Activated CD8-positive, alpha-beta memory T cell treated with anti-CD3 and anti-CD28 coated beads for 1 hour (primary cell): ENCODE data around the gene SMIM20.
"Not testable (repeated sequence)": the region's sequence is repeated elsewhere in the genome, so short reads cannot be mapped to it uniquely, and the experiment has no call there.

Experiments used
- DNase-seq, 2 donors: peaks; one replicate each; pipeline ENCODE4 v3.0.0-alpha.2; 2020; ENCODE audit warnings: low read depth in 1 of 2; ENCODE audit errors: extremely low read depth in 1 of 2

The SMIM20 gene

GRCh38 chr4:25890571-25891485, 23.2 kb upstream of the SMIM20 start:
- DNase-seq: no peak

- DNase-seq: no peak
These were observed 21.2 kb upstream of the SMIM20 start for GRCh38 chr4:25892796-25893195.

DNA sequence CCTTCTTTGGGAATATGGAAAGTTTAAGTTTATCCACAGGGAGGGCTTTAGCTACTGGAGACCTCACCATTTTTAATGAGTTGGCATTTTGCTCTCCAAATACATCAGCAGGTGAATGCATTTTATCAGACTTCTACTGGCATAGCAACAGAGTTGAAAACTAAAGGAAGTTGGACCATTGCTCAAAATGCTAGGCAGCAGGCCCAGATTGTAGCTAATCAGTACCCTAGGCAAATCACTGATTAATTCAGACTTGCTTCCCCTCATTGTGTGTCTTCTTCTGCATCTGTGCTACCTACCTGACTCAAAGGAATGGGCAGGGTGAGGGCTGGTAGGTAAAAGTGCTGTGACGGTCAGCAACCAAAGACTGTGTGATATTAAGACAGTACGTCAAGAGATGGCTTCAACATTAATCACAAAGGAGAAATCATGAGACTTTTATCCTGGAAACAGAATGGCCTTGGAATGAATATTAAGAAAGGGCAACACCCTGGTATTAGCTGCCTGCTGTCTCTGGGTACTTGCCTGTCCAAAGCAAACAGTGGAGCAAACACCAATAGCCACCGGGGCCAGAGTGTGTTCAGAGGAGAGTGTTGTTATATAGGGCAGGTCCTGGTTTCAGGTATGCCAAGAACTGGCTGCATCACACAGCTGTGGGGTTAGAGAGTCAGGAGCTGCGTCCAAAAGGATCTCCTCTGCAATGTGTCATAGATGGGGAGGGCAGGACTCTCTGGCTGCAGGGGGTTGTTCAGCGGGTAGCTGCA, 17.1 kb upstream of the SMIM20 start:
- DNase-seq: no peak

- DNase-seq: no peak
These were observed 13.7 kb upstream of the SMIM20 start for GRCh38 chr4:25900310-25900709.

GRCh38 chr4:25901030-25901430, 13.0 kb upstream of the SMIM20 start:
- no peak for DNase-seq

GRCh38 chr4:25903900-25904747, 9.9 kb upstream of the SMIM20 start:
- DNase-seq: no peak

- no peak for DNase-seq
These were observed 9.3 kb upstream of the SMIM20 start for GRCh38 chr4:25904748-25905082.

DNA sequence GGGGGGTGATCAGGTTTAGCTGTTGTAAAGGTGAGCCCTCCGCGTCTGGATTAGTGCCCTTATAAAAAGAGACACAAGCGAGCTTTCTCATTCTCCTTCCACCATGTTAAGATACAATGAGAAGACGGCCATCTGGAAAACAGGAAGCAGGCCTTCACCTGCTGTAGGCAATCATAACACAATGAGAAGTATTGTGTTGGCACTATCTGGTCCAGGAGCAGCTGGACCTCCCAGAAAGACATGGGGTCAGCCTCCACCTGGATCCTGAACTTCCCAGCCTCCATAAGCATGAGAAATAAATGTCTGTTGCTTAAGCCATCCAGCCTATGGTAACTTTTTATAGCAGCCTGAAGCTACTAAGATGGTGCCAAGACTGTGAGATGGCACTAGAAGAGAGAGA, 8.6 kb upstream of the SMIM20 start:
- DNase-seq: no peak

DNA sequence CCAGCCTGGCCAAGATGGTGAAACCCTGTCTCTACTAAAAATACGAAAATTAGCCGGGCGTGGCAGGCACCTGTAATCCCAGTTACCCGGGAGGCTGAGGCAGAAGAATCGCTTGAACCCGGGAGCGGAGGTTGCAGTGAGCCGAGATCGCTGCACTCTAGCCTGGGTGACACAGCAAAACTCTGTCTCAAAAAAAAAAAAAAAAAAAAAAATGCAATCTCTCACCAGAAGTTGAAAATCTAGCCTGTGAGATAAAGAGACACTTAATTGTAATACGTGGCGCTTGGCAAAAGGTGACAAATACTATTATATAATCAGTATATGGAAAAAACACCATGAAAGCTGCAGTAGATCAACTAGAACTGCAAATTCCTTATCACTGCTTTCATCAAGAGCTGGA, 7.9 kb upstream of the SMIM20 start:
- not testable (repeated sequence) for DNase-seq

DNA sequence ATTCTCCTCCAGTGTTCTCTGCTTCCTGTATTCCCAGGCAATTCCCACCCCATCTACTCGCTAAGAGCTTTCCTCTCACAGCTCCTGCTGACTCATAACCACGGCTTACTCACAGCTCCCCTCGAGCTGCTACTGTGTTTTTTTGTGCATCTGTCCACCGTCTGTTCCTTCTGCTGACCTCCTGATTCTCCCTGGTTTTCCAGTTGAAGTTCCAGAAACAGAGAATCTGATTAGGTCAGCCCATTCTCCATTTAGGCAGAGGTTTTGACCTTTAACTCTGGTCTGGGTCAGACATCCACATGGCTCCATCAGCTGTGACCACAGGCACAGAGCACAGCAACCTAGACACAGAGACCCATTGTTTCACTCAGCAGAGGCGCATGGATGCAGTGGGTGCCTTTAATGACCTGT, 5.5 kb upstream of the SMIM20 start:
- DNase-seq: no peak

GRCh38 chr4:25911356-25911755, 2.7 kb upstream of the SMIM20 start:
- DNase-seq: no peak

DNA sequence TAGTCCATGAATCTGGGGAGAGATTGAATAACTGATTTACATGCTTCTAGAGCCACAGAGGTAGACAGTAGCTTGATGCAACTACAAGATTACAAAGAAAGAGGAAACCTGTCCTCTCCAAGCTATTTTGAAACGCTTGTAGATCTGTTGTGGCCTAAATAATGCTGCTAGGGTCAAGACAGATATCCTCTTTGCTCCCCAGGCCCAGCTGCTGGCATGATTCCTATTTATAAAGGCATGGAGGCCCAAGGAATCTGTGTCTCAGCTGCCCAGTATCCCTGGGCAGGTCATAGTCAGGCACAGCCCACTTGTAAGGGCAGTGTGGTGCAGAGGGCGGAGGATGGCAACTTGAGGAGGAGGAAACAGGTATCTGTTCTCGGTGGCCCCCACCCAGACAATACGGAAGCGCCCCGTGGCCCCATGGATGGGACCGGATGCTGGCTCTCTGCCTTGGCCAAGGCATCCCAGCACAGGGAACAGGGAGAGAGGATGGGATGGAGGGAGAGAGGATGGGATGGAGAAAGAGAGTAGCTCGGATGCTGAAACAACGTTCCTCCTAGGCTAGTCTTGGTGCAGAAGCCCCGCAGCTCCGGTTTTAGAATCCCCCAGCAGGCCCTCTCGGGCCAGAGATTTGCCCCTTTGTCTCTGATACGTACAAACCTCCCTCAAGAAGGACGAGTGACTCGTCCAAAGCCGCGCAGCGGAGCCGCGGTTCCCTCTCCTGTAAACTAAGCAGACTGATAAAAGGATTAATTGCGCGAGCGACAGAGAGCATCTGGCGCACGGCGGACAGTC, 767 bp upstream of the SMIM20 start:
- DNase-seq: no peak

- no peak for DNase-seq
These were observed 791 bp downstream of the SMIM20 start for GRCh38 chr4:25914670-25915352.

DNA sequence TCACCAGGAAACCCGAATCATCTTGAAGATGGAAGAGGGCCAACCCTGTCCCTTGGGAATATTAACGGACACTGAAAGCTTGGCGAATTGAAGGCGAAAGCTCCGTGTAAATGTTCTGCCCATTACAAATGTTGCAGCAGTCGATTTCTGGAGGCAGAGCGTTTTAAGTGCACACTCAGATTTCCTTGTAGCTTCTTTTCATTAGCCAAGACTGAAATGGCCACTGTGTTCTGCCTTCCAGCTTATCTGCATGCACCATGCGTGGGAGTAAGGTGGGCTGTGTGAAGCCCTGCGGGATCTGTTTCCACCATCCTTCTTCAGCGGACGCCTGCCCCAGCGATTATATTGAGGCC, 1.3 kb downstream of the SMIM20 start:
- no peak for DNase-seq

DNA sequence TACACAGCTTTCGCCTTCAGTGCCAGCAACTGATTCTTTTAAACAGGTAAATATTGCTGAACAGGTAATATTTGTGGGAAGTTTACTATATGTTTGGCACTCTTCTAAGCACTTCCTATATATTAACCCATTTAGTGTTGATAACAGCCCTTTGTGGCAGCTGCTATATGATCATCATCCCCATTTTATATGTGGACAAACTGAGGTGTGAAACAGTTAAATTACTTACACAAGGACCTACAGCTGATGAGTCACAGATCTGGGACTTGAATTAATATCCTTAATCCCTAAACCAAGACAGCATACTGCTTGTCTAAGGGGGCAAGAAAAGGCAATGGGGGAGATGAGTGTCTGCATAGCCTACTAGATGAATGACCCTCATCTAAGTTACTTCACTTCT, 2.9 kb downstream of the SMIM20 start:
- no peak for DNase-seq

DNA sequence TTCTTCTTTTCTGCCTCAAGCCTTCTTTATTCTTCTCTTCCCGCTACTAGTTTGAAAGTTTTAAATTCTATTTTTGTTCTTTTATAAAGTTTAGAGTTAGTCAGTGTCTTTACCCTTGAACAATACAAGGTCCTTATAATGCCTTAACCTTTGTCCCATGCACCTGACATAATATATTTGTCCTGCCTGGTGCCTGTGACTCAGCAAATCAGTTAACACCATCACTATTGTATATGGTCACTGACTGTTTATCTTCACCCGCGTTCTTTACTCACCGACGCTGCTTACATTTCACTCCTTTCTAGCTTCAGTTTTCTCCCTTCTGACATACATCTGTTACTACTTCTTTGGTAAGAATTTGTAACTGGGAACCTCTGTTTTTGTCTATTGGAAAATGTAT, 5.7 kb downstream of the SMIM20 start:
- no peak for DNase-seq

DNA sequence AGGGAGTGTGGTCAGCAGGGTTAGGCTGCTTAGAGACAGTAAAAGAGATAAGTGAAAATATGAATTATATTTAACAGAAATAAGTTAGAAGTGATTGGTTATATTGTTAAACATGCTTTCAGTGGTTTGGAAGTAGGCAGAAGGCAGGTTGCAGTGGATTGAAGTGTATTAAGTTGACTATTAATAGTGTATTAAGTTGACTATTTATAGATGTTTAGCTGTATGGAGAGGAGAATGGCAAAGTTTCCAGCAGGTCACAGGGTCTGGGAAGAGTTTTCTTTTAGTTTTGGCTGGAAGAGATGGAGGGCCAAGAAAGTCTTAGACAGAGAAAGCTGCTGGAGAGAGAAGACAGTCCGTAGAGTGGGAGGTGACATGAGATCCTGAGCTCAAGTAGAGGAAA, 7.9 kb downstream of the SMIM20 start:
- no peak for DNase-seq

DNA sequence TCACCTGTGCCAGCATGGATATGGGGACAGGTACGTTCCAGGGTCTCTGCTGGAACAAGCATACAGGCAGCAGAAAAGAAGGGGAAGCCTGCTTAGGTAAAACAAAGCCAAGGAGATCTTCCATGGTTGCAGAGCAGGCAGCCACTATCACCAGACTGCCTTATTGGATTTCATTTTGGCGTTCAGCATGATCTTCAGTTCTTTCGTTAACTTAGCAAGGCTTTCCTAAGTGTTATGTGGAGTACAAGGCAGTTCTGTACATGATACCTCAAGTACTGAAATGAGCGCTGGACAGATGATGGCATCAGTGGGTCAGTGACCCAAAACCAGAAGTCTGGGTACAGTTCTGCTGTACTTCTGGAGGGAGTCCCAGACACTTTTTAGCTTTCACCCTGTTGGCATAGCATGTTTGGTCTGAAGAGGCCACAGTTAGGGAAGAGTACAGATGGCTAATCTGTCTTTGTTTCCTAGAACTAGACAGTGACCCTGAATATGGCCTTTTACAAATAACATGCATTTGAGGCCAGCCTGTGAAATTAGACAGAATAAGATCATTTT, 8.9 kb downstream of the SMIM20 start:
- no peak for DNase-seq

DNA sequence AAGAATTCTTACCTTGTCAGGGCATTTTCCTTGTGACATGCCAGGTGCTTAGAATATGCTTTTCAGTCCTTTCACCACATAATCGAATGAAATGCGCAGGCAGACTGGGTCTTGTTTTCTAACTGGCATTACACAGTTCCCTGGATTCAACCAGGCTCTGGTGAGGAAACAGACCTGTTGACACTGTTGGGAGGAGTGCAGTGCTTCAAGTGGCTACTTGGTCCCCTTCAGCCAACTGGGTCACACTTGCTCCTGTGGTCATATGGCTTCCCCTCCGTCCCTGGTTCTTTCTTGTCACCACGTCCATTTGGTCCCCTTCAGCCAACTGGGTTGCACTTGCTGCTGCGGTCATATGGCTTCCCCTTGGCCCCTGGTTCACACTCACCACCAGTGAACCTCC, 9.7 kb downstream of the SMIM20 start:
- no peak for DNase-seq
